ENCODE data around the gene TFF2.
A peak's percentile ranks its signal among the peaks of the same experiment; 100 is the strongest.

TFF2 gene

DNA sequence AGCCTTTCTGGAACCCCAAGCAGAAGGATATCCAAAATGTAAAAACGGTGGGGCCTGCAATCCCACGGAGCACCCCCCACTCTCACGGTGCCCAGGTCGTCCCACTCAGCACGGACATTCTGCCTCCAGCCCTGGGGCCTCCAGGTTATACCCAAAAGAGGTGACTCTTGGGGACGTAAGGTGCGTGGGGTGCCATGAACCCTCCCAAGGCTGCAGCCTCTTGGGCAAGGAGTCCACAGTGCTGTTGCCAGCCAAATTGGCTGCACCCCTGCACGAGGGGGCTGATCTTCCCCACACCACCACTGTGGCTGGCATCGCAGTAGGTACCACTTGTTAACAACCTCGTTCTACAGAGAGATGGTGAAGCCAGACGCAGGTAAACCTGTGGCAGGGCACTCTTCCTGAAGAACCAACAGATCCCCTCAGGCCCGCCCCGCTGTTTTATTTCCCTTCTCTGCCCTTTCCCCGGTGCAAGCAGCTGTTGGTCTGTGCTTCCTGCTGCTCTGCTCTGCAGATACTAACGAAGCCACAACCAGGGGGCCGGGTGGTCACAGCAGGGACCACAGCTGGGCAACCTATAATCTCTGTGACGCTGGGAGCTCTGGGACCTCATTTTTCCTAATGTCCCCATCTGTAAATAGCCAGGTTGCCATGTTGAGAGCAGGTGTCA is 44.3 kb downstream of the TFF2 start:
- no peak for DNase-seq

DNA sequence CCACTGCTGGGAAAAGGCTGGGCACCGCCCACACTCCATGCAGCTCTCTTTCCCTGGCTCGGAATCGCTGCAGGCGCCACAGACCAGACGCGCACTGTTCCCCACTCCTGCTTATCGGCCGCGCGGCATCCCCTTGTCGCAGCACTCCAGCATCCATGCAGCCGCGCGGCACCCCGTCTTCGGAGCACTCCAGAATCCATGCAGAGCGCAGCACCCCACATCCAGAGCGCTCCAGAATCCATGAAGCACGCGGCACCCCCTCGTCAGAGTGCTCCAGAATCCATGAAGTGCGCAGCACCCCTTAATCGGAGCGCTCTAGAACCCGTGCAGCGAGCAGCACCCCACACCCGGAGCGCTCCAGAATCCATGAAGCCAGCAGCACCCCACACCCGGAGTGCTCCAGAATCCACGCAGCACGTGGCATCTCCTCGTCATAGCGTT is 45.1 kb downstream of the TFF2 start:
- DNase-seq, result no peak

DNA sequence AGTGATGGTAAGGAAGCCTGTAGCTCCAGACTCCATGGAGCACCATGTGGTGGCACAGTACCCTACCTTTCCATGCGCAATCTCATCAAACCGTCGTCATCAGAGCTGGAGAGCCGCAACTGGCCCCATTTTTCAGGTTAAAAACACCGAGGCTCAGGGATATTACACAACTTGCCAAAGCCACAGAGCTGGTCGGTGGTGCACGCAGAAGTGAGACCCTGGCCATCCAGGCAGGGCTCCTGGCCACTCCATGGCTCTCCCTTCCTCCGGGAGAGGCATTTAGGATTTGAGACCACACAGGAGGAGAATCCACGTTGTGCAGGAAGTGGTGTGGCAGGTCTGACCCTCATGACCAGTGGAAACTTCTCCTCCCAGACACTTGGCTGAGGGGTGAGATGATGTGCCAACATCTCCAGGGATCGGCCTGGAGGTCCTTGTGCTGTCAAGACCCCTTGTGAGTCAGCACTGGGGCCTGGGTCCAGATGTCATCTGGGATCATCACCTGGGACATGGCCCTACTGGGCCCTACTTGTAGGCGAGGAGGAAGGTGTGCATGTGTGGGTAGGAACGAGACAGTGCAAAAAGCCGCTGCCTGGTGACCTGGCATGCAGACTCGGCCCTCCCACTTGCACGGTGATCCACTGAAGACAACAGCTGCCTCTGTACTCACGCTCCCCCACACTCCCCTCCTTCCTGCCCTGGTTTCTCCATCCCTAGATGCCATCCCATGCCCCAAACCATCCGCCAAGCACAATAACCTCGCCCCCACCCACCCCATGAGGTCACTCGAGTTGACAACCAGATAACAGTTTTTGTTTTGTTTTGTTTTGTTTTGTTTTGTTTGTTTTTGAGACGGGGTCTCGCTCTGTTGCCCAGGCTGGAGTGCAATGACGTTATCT is 46.0 kb downstream of the TFF2 start:
- no peak for DNase-seq

DNA sequence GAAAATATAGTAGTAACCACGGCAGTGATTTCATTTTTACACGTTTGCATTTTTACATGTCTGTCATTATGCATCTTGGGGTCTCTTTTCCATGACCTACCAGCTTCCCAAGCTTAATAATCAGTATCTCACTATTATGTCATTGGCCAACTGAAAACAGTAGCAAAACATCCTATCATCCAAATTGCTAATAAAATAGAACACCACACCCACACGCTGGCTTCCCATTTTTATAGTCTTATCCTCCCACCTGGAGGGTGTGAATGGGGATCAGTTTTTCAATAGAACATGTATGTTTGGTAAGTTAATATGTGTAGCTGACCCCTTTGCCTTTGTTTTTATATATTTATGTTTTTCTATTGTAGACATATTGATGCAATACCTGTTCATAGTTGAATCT is 47.4 kb downstream of the TFF2 start:
- no peak for DNase-seq

DNA sequence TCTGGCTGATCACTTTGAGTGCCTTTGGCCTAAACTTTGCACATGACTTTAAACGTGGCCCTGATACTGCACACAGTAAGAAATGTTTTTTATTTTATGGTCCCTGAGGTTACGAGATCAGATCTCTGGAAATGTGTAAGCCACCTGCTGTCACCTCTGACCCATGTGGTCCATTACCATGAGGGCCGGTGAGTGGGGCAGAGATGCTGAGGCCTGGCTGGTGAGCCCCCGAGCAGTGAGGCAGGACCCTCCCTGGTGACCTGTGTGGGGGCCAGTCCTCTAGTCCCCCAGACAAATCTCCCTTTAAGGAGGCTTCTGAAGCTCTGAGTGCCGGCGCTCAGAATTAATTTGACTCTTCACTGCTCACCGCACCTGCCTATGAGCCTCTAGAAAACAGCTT is 48.0 kb downstream of the TFF2 start:
- DNase-seq, result no peak

DNA sequence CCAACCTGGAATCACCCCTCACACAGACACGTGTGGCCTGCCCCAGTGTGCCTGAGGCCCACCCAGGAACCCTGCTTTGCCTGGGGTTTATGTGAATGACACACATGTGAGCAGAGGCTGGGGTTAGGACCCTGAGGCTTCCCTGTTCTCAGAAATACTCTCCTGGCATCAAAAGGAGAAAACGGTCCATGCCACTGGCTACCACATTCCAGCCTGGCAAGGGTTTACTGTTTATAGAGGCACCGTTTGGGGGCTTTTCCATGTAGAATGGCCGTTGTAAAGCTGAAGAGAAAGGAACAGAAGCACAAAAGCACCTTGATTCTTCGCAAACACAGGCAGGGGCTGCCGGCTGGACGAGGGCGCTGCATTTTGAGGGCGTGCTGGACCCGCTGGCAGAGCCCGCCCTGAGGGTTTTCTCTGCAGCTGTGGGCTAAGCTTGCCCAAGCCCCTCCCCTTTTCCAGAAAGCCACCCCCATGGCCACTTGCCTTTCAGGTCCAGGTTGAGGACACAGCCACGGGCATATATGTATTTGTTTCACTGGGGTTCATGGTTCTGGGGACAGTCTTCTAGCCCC is 48.6 kb downstream of the TFF2 start:
- peak in 1 of 51 donors; percentile 18 for DNase-seq

DNA sequence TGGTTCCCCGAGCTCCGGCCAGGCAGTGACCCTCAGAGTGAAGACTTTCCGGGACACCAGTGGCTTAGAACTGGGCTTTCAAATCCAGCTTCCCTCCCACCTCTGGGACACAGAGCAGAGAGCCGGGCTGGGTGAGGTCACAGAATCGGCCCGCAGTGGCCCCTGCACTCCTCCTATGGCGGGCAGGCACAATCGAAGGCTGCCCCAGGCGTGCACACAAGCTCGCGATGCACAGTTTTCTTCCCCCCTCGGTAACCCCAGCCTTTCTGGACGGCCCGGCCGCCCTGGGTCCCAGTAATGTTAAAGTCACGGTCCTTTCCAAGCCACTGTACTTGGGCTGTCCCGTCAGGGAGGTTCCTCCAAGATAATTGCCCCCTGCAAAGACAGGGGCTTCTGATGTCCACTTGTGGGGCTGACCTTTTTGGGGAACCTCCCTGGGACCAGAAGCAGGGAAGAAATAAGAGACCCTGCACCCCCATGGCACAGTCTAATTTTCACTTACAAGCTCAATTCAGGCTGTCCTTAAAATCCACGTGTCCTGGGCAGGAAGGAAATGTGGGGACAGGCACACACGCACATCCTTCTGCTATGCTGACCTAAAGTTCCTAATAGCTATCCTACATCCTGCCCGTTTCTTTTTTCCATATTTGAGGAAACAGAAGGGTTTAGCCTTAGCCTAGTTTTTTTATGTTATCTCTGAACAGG is 49.3 kb downstream of the TFF2 start:
- DNase-seq, result no peak

DNA sequence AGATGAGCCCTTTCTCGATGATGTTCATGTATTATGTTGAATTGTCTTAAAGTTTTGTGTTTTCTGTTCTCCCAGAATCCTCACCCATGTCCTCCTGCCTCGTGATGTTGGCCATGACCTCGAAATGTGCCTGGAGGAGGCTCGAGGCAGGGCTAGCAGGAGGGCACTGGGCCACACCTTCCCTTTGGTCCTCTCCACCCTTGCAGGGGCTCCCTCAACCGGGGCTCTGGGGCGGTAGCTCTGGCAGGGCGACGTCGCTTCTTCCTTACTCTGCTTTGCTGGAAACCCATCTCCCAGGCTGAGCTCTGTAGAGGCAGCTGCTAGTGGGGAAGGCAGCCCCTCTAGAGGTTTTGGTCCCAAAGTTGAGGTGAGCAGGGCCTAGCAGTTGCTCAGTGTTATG is 49.8 kb downstream of the TFF2 start:
- no peak for DNase-seq

DNA sequence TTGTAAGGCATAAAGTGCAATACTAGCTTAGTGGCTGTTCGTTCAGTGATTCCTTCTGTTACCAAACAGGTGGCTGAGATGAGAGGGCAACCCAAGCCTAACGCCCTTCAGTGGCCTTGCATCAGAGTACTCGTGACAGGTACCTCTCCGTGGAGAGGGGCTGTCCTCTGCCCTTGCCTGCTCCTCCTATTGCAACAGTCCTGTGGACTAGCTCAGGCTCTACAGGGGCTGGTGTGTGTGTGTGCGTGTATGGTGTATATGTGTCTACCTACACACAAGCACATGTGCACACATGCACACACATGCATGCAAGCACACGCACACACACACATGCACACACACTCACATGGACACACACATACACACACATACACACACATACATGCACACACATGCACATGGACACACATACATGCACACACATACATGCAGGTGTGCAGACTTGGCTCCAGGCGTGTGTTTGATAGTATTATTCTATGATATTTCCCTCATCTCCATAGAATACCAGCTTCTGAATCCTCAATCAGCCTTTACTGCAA is 50.7 kb downstream of the TFF2 start:
- no peak for DNase-seq

DNA sequence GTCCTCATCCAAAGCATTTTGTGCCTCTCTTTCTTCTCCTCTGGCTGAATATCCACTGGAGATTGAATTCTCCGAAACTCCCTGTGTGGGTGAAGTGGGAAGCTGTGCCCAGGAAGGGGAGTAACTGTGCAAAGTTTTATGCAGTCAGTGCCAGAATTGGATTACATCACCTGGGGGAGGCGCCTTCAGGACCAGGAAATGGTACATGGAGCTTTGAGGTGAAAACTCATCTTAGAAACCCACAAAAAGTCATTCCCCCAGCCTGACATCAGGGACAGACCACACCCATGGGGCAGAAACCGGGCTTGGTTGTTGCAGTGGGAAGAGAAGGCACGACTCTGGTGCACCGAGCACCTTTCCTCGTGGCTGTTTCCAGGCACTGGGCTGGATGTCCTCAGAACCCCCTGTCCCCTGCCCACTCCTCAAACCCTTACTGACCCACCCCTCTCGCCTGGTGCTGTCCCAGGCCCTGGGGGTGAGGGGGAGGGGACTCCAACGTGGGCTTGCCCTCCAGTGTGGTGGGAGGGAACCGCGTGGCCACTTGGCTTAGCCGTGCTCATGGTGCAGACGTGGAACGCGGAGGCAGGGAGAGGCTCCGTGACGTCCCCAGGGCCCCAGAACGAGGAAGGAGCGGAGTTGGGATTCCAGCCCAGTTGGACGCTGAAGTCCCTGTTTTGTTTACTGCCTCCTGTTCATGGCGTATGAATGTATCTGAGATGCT is 51.3 kb downstream of the TFF2 start:
- DNase-seq, result peak in 1 of 51 donors; percentile 8

DNA sequence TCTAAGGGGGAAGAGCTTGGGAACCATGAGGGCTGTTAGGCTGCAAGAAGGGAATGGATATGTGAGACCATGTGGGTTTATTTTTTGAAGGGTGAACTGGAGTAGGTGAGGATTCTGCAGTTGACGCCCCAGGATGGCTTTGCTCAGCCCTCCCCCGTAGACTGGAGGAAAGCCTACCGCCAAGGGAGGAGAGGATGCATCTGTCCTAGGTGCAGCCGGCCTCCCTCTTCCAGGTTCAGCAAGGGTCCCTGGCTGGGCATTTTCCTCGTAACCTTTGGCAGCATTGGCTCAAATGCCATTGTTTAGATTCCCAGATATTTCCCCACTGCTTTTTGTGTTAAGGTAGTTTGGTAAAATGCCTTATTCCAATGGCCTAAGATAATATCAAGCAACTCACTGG is 52.1 kb downstream of the TFF2 start:
- DNase-seq, result no peak

DNA sequence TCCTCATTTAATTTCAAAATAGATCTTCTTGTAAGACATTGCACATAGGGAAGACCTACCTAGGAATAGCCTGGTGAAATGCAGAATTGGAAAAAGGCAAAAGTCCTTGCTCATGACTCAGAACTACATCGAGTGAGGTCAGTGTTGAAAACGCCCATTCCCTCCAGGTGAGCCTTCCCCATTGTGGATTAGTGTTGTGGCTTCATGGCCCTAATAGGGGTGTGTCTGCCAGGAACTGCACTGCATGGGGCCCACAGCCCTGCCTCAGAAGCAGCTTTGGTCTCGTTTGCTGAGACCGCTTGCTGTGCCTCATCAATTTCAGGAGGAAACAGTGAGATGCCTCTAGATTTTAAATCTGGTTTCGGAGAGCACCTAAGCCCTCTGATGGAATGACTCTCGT is 52.6 kb downstream of the TFF2 start:
- no peak for DNase-seq

DNA sequence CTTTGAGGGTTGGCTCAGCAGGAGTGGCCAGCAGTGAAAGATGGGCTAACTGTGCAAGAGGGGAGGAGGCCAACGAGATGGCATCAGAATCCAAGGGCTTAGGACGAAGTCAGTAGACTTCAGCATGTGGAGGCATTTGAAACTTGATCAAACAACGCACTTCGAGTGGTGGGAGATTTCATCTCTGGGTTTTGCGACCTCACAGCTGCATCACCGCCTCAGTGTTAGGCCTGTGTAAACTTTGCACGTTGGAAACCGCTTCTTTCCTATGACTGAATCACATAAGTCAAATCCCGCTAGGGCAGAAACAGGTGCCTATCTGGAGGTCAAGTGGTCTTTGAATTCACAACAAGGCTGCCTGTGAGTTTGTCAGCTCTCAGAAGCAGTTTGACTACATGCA is 53.4 kb downstream of the TFF2 start:
- DNase-seq, result no peak

DNA sequence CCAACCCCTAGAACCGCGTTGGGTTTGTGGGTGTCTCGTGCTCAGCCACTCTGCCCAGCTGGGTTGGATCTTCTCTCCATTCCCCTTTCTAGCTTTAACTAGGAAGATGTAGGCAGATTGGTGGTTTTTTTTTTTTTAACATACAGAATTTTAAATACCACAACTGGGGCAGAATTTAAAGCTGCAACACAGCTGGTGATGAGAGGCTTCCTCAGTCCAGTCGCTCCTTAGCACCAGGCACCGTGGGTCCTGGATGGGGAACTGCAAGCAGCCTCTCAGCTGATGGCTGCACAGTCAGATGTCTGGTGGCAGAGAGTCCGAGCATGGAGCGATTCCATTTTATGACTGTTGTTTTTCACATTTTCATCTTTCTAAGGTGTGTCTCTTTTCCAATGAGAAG is 54.3 kb downstream of the TFF2 start:
- DNase-seq, result no peak

Data from hypothalamus (tissue), 51 donors.